HepG2 (cell line): Measurements from ENCODE around the gene EPB41L4A. TPM values are rescaled to one million over a fixed set of nuclear protein-coding genes. Genes with fewer than 3 reads are reported as not detected.

Experiments
- ATAC-seq: fragments of 200-7000 bp; cut with Tn5 transposase; 3 replicates; pipeline ENCODE4 v1.9.1; 2020; ENCODE audit warnings: mild to moderate bottlenecking, moderate library complexity
- BruUV-seq: library from RNA; stranded (reverse); fragments of 400-500 nt; replicated peaks from 2 replicates; lab custom pipeline; 2021; lab: Mats Ljungman, UMichigan
- CTCF ChIA-PET: fragments of 300-600 bp; formaldehyde crosslinking; extraction: SDS; loops from one replicate; lab custom pipeline; 2021; ENCODE audit warnings: low total read pairs, inconsistent platforms, low intra/inter-chr PET ratio; lab: Yijun Ruan, JAX
- POLR2A ChIA-PET: fragments of 350-600 bp; sonication (Branson Sonifier 250); formaldehyde crosslinking; loops from one replicate; lab custom pipeline; 2020; ENCODE audit warnings: antibody characterized with exemption, inconsistent platforms; lab: Yijun Ruan, JAX
- DNase-seq: peaks from one replicate; pipeline ENCODE4 v3.0.0-alpha.2; 2015; ENCODE audit warnings: low spot score
- FAIRE-seq: peaks from 3 replicates; lab custom pipeline; 2011; peaks lifted over from hg19 to GRCh38; lab: Jason Lieb, UNC
- H2AFZ ChIP-seq: one replicate; pipeline ENCODE4 v1.6.1; 2011; ENCODE audit warnings: low read length, inconsistent platforms
- H3K27ac ChIP-seq: fragments of 300-600 bp; 3 replicates; pipeline ENCODE4 v1.8.0; 2011; ENCODE audit warnings: mixed run types, mild to moderate bottlenecking, mixed read lengths, low read length, inconsistent platforms; ENCODE audit not compliant: insufficient read depth; ENCODE audit errors: extremely low read length
- H3K27me3 ChIP-seq, 2 experiments: fragments of 200-600 bp in 1 of 2; 2 replicates in 1 of 2; 3 replicates in 1 of 2; pipeline versions ENCODE4 v1.6.0 to v1.8.0; 2011; ENCODE audit warnings: low read length in 2 of 2, mild to moderate bottlenecking in 2 of 2, moderate library complexity in 2 of 2, inconsistent platforms in 1 of 2; ENCODE audit not compliant: insufficient read depth in 2 of 2, control insufficient read depth in 1 of 2
- H3K36me3 ChIP-seq, 2 experiments: fragments of 200-600 bp in 1 of 2; replicated peaks in 1 of 2; 2 replicates in 1 of 2; 3 replicates in 1 of 2; pipeline versions ENCODE4 v1.5.1 to v1.8.0; 2011; ENCODE audit warnings: low read length in 2 of 2, inconsistent platforms in 1 of 2; ENCODE audit not compliant: insufficient read depth in 2 of 2, control insufficient read depth in 1 of 2
- H3K4me1 ChIP-seq: 2 replicates; pipeline ENCODE4 v1.5.1; 2012; ENCODE audit warnings: low read length, inconsistent platforms; ENCODE audit not compliant: insufficient read depth
- H3K4me2 ChIP-seq: 2 replicates; pipeline ENCODE4 v1.6.0; 2011; ENCODE audit warnings: low read depth, low read length, inconsistent platforms
- H3K4me3 ChIP-seq, 3 experiments: fragments of 200-600 bp in 1 of 3; sonication (generic), shearing (Covaris generic) in 1 of 3; replicated peaks in 1 of 3; 2 replicates each; pipeline ENCODE4 v1.5.1; 2011 to 2016; ENCODE audit warnings: low read length in 3 of 3, inconsistent platforms in 2 of 3, low read depth in 2 of 3, mild to moderate bottlenecking in 2 of 3, control low read depth in 1 of 3, mixed read lengths in 1 of 3; ENCODE audit not compliant: insufficient read depth in 1 of 3
- H3K79me2 ChIP-seq: one replicate; pipeline ENCODE4 v1.6.1; 2011; ENCODE audit warnings: low read length, inconsistent platforms; ENCODE audit not compliant: insufficient read depth
- H3K9ac ChIP-seq: 2 replicates; pipeline ENCODE4 v1.6.0; 2011; ENCODE audit warnings: mild to moderate bottlenecking, low read depth, low read length, inconsistent platforms; ENCODE audit not compliant: insufficient read depth
- H3K9me3 ChIP-seq: 2 replicates; pipeline ENCODE4 v1.5.1; 2012; ENCODE audit warnings: mild to moderate bottlenecking, low read length
- H4K20me1 ChIP-seq: 2 replicates; pipeline ENCODE4 v1.6.0; 2011; ENCODE audit warnings: inconsistent platforms, mild to moderate bottlenecking, low read length, moderate library complexity; ENCODE audit not compliant: insufficient read depth
- HHEX ChIP-seq: IDR thresholded peaks from 2 replicates; pipeline ENCODE4 v1.6.1; 2016; ENCODE audit warnings: control low read depth
- KAT7 ChIP-seq: IDR thresholded peaks from 2 replicates; pipeline ENCODE4 v1.6.1; 2018; ENCODE audit warnings: borderline replicate concordance, missing compliant biosample characterization
- PCBP1 ChIP-seq: fragments of 200-400 bp; formaldehyde crosslinking; IDR thresholded peaks from 2 replicates; pipeline ENCODE4 v1.6.1; 2017; ENCODE audit warnings: mild to moderate bottlenecking, low read depth, low read length, borderline replicate concordance
- SATB2 ChIP-seq: sonication (generic); formaldehyde crosslinking; IDR thresholded peaks from 2 replicates; pipeline ENCODE4 v1.5.0; 2020; ENCODE audit warnings: missing genetic modification reagents
- THAP9 ChIP-seq: sonication (generic); formaldehyde crosslinking; IDR thresholded peaks from 2 replicates; pipeline ENCODE4; 2020; ENCODE audit warnings: missing genetic modification reagents, mild to moderate bottlenecking, borderline replicate concordance
- TRIM24 ChIP-seq: sonication (generic); formaldehyde crosslinking; IDR thresholded peaks from 2 replicates; pipeline ENCODE4 v1.8.0; 2022; ENCODE audit warnings: mild to moderate bottlenecking, missing genetic modification reagents
- TSC22D2 ChIP-seq: sonication (generic); formaldehyde crosslinking; IDR thresholded peaks from 2 replicates; pipeline ENCODE4 v1.5.1; 2020; ENCODE audit warnings: missing genetic modification reagents, mild to moderate bottlenecking, borderline replicate concordance
- XRCC5 ChIP-seq: fragments of 200-400 bp; formaldehyde crosslinking; optimal IDR thresholded peaks from 2 replicates; pipeline ENCODE3; 2017; ENCODE audit warnings: mild to moderate bottlenecking, low read length
- ZBTB7A ChIP-seq: sonication (generic); formaldehyde crosslinking; IDR thresholded peaks from 2 replicates; pipeline ENCODE4 v1.8.0; 2022; ENCODE audit warnings: mild to moderate bottlenecking, missing genetic modification reagents
- ZNF460 ChIP-seq: sonication (generic); formaldehyde crosslinking; IDR thresholded peaks from 2 replicates; pipeline ENCODE4 v1.5.1; 2020; ENCODE audit warnings: missing genetic modification reagents, mild to moderate bottlenecking, borderline replicate concordance
- ZNF776 ChIP-seq: sonication (generic); formaldehyde crosslinking; IDR thresholded peaks from 2 replicates; pipeline ENCODE4 v1.4.0; 2020; ENCODE audit warnings: mild to moderate bottlenecking, missing genetic modification reagents
- ZNF790 ChIP-seq: sonication (generic); formaldehyde crosslinking; IDR thresholded peaks from 2 replicates; pipeline ENCODE4 v1.8.0; 2022; ENCODE audit warnings: missing genetic modification reagents, mild to moderate bottlenecking, borderline replicate concordance
- WGBS: methylation state at CpG from one replicate; pipeline ENCODE4 v1.1.6; 2017; ENCODE audit warnings: low lambda C conversion rate; 5-methylcytosine and 5-hydroxymethylcytosine counted together
- in situ Hi-C: cut with HindIII; loops from 2 replicates; pipeline ENCODE4 v1.10.0; 2017; ENCODE audit warnings: low pct_unique_long_range_greater_than_20kb; ENCODE audit not compliant: extremely low pct_ligation_motif_present
- intact Hi-C: fragments of 100-400 bp; cut with micrococcal nuclease; formaldehyde crosslinking; loops from one replicate; pipeline ENCODE4 v1.10.0; 2022; ENCODE audit not compliant: unreplicated experiment
- polyA plus RNA-seq, 8 experiments: library from polyadenylated mRNA; depleted of rRNA in 3 of 8; stranded (reverse) in 7 of 8; unstranded in 1 of 8; fragments of >200 nt; fragmentation: Illumina TruSeq in 4 of 8; extraction: Trizol in 4 of 8; gene quantifications; 2 replicates each; pipeline versions ENCODE4 v1.2.1 to v1.2.3, GENCODE V29; 2011 to 2016; ENCODE audit warnings: low read depth in 4 of 8, missing spikeins in 1 of 8, mixed read lengths in 1 of 8; ENCODE audit not compliant: insufficient read depth in 1 of 8
- total RNA-seq, 5 experiments: library from RNA; depleted of rRNA; stranded (reverse); fragments of >200 nt; fragmentation: Illumina TruSeq; extraction: Trizol; gene quantifications; 2 replicates each; pipeline ENCODE4 v1.2.3, GENCODE V29; 2016; ENCODE audit warnings: low read depth in 1 of 5
- TF ChIP-seq, protein P1 (sequence below): sonication (generic); formaldehyde crosslinking; IDR thresholded peaks from 2 replicates; pipeline ENCODE4 v1.4.0; 2020; ENCODE audit warnings: missing genetic modification reagents

The EPB41L4A gene
- total and polyA plus RNA-seq, 2 of the 13 experiments (the other 11 are each of a cell fraction or from before 2014, with no cell fraction given), result 0.07 TPM; not detected in 1

DNA sequence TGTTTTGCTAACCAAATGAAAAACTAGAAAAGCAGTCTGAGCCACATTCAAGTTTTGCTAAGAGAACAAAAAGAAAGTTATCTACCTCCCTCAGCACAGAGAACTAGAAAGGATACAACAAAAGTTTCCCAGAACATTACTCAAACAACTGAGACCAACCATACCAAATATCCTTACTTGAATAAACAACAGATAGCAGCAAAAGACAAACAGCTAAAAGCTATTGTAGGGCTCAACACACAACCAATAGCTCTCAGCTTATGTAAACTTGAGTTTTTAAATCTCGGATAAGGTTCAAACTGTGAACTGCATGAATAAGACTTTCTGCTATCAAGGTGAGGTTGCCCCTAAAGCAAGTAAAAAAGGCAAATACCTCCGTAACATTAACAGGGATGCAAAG lies 3.5 kb downstream of the EPB41L4A start:
- no peak overlapping the region for H3K4me3 ChIP-seq
- 0 out of 2 replicates have a peak, but pooled peaks cover 5% of the 10 kb centered on the region for H3K4me1 ChIP-seq
- FAIRE-seq (no peak), ATAC-seq (no peak), DNase-seq (no peak)
- H4K20me1 ChIP-seq, result no peaks in the 10 kb centered on the region
- no TSS peak for BruUV-seq
- peaks cover 5 to 40% of the 10 kb centered on the region in 2 experiments; a peak in 4 of 5 replicates for H3K27me3 ChIP-seq
- intact Hi-C loops, result no loop called here
- H3K9ac ChIP-seq, result no peak overlapping the region
- WGBS, result 21% methylated on average over 2 of the region's 2 CpGs
- H3K27ac ChIP-seq, result no peak overlapping the region
- no peaks in the 10 kb centered on the region for H3K9me3 ChIP-seq
- H2AFZ ChIP-seq, result no peak overlapping the region
- POLR2A ChIA-PET, result no interaction called here
- no peaks in the 10 kb centered on the region for H3K36me3 ChIP-seq
- TF ChIP-seq TSC22D2 (CRISPR knock-in tag) (no peak), HHEX (CRISPR knock-in tag) (0 out of 2 replicates have a peak, but pooled peaks have one; percentile 32), XRCC5 (no peak)
- no peak overlapping the region for H3K4me2 ChIP-seq
- in situ Hi-C loops, result loop anchor here (10.0 kb wide), 1 partner anchor 201 kb away; no protein-coding TSS in a partner anchor
- H3K79me2 ChIP-seq, result no peaks in the 10 kb centered on the region
- CTCF ChIA-PET, result no interaction called here

DNA sequence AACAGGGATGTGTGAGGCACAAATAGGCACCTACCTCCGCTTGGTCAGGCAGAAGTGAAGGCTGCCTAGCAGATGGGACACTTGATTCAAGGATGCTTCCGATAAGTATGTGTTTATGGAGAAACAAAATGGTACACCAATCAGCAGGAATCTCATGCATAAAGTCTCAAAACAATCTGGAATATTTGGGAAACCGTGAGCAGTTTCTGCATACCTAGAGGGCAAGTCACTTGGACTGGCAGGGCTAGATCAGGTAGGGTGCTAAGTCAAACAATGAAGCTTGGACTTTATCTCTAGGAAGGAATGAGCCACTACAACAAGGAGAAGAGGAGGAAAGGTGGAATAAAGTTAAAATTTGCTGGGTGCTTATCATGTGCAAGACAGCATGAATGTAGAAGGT lies 5.5 kb downstream of the EPB41L4A start:
- H4K20me1 ChIP-seq, result no peaks in the 10 kb centered on the region
- intact Hi-C loops, result no loop called here
- no peak overlapping the region for H3K4me3 ChIP-seq
- H3K4me2 ChIP-seq, result no peak overlapping the region
- 11% methylated on average over 3 of the region's 3 CpGs for WGBS
- H3K9ac ChIP-seq, result no peak overlapping the region
- CTCF ChIA-PET, result no interaction called here
- H3K4me1 ChIP-seq, result no peaks in the 10 kb centered on the region
- no peaks in the 10 kb centered on the region for H3K9me3 ChIP-seq
- no peaks in the 10 kb centered on the region for H3K79me2 ChIP-seq
- in situ Hi-C loops, result loop anchor here (10.0 kb wide), 1 partner anchor 199 kb away; no protein-coding TSS in a partner anchor
- no TSS peak for BruUV-seq
- no peak overlapping the region for H3K27ac ChIP-seq
- no peak for DNase-seq
- no peak for FAIRE-seq
- H2AFZ ChIP-seq, result no peak overlapping the region
- POLR2A ChIA-PET, result no interaction called here
- no peaks in the 10 kb centered on the region for H3K36me3 ChIP-seq
- ATAC-seq, result no peak
- H3K27me3 ChIP-seq, result peaks cover 1 to 28% of the 10 kb centered on the region in 2 experiments; a peak in 4 of 5 replicates
- TF ChIP-seq ZNF460 (no peak), ZBTB7A (CRISPR knock-in tag) (no peak), TRIM24 (CRISPR knock-in tag) (no peak), ZNF790 (no peak), SATB2 (no peak), PCBP1 (no peak), KAT7 (CRISPR knock-in tag) (no peak), THAP9 (CRISPR knock-in tag) (no peak), ZNF776 (CRISPR knock-in tag) (no peak)
- TF ChIP-seq, protein P1, sequence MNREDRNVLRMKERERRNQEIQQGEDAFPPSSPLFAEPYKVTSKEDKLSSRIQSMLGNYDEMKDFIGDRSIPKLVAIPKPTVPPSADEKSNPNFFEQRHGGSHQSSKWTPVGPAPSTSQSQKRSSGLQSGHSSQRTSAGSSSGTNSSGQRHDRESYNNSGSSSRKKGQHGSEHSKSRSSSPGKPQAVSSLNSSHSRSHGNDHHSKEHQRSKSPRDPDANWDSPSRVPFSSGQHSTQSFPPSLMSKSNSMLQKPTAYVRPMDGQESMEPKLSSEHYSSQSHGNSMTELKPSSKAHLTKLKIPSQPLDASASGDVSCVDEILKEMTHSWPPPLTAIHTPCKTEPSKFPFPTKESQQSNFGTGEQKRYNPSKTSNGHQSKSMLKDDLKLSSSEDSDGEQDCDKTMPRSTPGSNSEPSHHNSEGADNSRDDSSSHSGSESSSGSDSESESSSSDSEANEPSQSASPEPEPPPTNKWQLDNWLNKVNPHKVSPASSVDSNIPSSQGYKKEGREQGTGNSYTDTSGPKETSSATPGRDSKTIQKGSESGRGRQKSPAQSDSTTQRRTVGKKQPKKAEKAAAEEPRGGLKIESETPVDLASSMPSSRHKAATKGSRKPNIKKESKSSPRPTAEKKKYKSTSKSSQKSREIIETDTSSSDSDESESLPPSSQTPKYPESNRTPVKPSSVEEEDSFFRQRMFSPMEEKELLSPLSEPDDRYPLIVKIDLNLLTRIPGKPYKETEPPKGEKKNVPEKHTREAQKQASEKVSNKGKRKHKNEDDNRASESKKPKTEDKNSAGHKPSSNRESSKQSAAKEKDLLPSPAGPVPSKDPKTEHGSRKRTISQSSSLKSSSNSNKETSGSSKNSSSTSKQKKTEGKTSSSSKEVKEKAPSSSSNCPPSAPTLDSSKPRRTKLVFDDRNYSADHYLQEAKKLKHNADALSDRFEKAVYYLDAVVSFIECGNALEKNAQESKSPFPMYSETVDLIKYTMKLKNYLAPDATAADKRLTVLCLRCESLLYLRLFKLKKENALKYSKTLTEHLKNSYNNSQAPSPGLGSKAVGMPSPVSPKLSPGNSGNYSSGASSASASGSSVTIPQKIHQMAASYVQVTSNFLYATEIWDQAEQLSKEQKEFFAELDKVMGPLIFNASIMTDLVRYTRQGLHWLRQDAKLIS (CRISPR knock-in tag), result no peak
